Adrenal gland (tissue), 5 donors: ENCODE measurements around the gene DRAM1.

Experiments
- POLR2A ChIP-seq, 2 donors: fragments of 450-650 bp; IDR thresholded peaks; one replicate each; pipeline ENCODE4 v1.6.1; 2017; ENCODE audit warnings: antibody characterized with exemption in 2 of 2, mild to moderate bottlenecking in 2 of 2, moderate library complexity in 1 of 2
- TF ChIP-seq, protein P1 (sequence below), 6 experiments: fragments of 450-650 bp in 4 of 6; fragments of 200-600 bp in 2 of 6; sonication (generic) in 1 of 6; IDR thresholded peaks; 1 replicate in 5 of 6; 2 replicates in 1 of 6; pipeline versions ENCODE4 v1.5.1 to v1.8.0; 2016 to 2021; ENCODE audit warnings: antibody characterized with exemption in 6 of 6, mild to moderate bottlenecking in 2 of 6, moderate library complexity in 1 of 6
- donor health status: DM: no; HTN: no; CAD: no.

GRCh38 chr12:101857043-101857558 lies 20.3 kb upstream of the DRAM1 start:
- TF ChIP-seq, protein P1, sequence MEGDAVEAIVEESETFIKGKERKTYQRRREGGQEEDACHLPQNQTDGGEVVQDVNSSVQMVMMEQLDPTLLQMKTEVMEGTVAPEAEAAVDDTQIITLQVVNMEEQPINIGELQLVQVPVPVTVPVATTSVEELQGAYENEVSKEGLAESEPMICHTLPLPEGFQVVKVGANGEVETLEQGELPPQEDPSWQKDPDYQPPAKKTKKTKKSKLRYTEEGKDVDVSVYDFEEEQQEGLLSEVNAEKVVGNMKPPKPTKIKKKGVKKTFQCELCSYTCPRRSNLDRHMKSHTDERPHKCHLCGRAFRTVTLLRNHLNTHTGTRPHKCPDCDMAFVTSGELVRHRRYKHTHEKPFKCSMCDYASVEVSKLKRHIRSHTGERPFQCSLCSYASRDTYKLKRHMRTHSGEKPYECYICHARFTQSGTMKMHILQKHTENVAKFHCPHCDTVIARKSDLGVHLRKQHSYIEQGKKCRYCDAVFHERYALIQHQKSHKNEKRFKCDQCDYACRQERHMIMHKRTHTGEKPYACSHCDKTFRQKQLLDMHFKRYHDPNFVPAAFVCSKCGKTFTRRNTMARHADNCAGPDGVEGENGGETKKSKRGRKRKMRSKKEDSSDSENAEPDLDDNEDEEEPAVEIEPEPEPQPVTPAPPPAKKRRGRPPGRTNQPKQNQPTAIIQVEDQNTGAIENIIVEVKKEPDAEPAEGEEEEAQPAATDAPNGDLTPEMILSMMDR (IDR thresholded peaks at IDR 0.05) = no peak
- no peak for TF ChIP-seq POLR2A (IDR thresholded peaks at IDR 0.05)
